GM20000 (cell line): ENCODE data around the gene GIT2.

Source experiments
- DNase-seq: peaks from one replicate; pipeline ENCODE4 v3.0.0; 2012; ENCODE audit warnings: low spot score
- CTCF ChIP-seq: IDR thresholded peaks from 2 replicates; pipeline ENCODE4 v1.5.1; 2012; ENCODE audit warnings: mild to moderate bottlenecking, control low read depth; ENCODE audit errors: extremely low read depth, missing control alignments

Gene GIT2

GRCh38 chr12:109926488-109927210, 69.5 kb downstream of the GIT2 start:
- no peak for TF ChIP-seq CTCF
- no peak for DNase-seq

- no peak for DNase-seq
- TF ChIP-seq CTCF = no peak
Observed at GRCh38 chr12:109926016-109926415, 70.2 kb downstream of the GIT2 start.

- TF ChIP-seq CTCF = no peak
- no peak for DNase-seq
Observed at GRCh38 chr12:109925185-109925840, 70.9 kb downstream of the GIT2 start.

GRCh38 chr12:109923481-109924245, 72.5 kb downstream of the GIT2 start:
- DNase-seq = no peak
- no peak for TF ChIP-seq CTCF

GRCh38 chr12:109923038-109923437, 73.1 kb downstream of the GIT2 start:
- DNase-seq = no peak

GRCh38 chr12:109921982-109922381, 74.2 kb downstream of the GIT2 start:
- DNase-seq = no peak
- TF ChIP-seq CTCF = no peak

More at GRCh38 chr12:109923038-109923437, 73.1 kb downstream of the GIT2 start:
- TF ChIP-seq CTCF = no peak

GRCh38 chr12:109920261-109920780, 75.8 kb downstream of the GIT2 start:
- DNase-seq = no peak
- no peak for TF ChIP-seq CTCF
